Upper lobe of left lung (tissue), 6 donors: ENCODE data around the gene TSPYL1. TPM values are rescaled to one million over a fixed set of nuclear protein-coding genes. Genes with fewer than 3 reads are reported as not detected.

ENCODE experiments used
- ATAC-seq, 2 donors: fragments of 200-7000 bp; cut with Tn5 transposase; one replicate each; pipeline ENCODE4 v1.9.1; 2022; ENCODE audit warnings: mild to moderate bottlenecking in 2 of 2, moderate library complexity in 2 of 2; ENCODE audit not compliant: low FRiP score in 2 of 2
- DNase-seq, 2 donors: peaks; one replicate each; pipeline ENCODE4 v3.0.0-alpha.2; 2019 to 2020
- H3K27ac ChIP-seq, 4 donors: fragments of 200-600 bp; sonication (generic); one replicate each; pipeline ENCODE4 v1.5.1; 2016 to 2019
- H3K27me3 ChIP-seq, 4 donors: fragments of 200-600 bp; sonication (generic); one replicate each; pipeline ENCODE4 v1.5.1; 2017 to 2019
- H3K36me3 ChIP-seq, 4 donors: fragments of 200-600 bp; sonication (generic); one replicate each; pipeline ENCODE4 v1.5.1; 2016 to 2019
- H3K4me1 ChIP-seq, 4 donors: fragments of 200-600 bp; sonication (generic); one replicate each; pipeline ENCODE4 v1.5.1; 2018 to 2019
- H3K4me3 ChIP-seq, 4 donors: fragments of 200-600 bp; sonication (generic); one replicate each; pipeline ENCODE4 v1.5.1; 2017 to 2019; ENCODE audit warnings: mild to moderate bottlenecking in 2 of 4, moderate library complexity in 1 of 4
- H3K9me3 ChIP-seq, 4 donors: fragments of 200-600 bp; sonication (generic); one replicate each; pipeline ENCODE4 v1.5.1; 2018 to 2019
- EP300 ChIP-seq, 4 donors: sonication (generic); formaldehyde crosslinking; IDR thresholded peaks; one replicate each; pipeline ENCODE4 v1.5.1; 2017; ENCODE audit warnings: antibody characterized with exemption in 4 of 4, control low read depth in 2 of 4
- POLR2A ChIP-seq, 4 donors: fragments of 450-650 bp; IDR thresholded peaks; one replicate each; pipeline ENCODE4 v1.5.1; 2016 to 2017; ENCODE audit warnings: antibody characterized with exemption in 4 of 4, mild to moderate bottlenecking in 2 of 4
- POLR2AphosphoS5 ChIP-seq, 2 donors: sonication (generic); formaldehyde crosslinking; IDR thresholded peaks; one replicate each; pipeline ENCODE4 v1.5.1; 2017; ENCODE audit warnings: antibody characterized with exemption in 2 of 2
- WGBS, 2 donors: methylation state at CpG; one replicate each; pipeline ENCODE4 v1.1.5; 2017 to 2018; 5-methylcytosine and 5-hydroxymethylcytosine counted together
- total RNA-seq, 6 donors: library from RNA; depleted of rRNA in 4 of 6; stranded (reverse); fragments of >200 nt in 4 of 6; gene quantifications; one replicate each; pipeline versions ENCODE4 v1.1.0 to v1.2.1, GENCODE V29; 2016 to 2021
- TF ChIP-seq, protein P1 (sequence below), 6 experiments: fragments of 450-650 bp in 4 of 6; fragments of 200-600 bp in 2 of 6; sonication (generic) in 2 of 6; IDR thresholded peaks; one replicate each; pipeline ENCODE4 v1.5.1; 2016 to 2019; ENCODE audit warnings: antibody characterized with exemption in 6 of 6
- donor health status: DM: no; HTN: no; CAD: no; lungs with moderate emphysema.
- donor health status: DM: no; HTN: yes; CAD: no; lungs with severe emphysema.

The TSPYL1 gene
- total RNA-seq, 6 donors from 2014 or later, result 33.5 to 83.6 (median 64.9) TPM

DNA sequence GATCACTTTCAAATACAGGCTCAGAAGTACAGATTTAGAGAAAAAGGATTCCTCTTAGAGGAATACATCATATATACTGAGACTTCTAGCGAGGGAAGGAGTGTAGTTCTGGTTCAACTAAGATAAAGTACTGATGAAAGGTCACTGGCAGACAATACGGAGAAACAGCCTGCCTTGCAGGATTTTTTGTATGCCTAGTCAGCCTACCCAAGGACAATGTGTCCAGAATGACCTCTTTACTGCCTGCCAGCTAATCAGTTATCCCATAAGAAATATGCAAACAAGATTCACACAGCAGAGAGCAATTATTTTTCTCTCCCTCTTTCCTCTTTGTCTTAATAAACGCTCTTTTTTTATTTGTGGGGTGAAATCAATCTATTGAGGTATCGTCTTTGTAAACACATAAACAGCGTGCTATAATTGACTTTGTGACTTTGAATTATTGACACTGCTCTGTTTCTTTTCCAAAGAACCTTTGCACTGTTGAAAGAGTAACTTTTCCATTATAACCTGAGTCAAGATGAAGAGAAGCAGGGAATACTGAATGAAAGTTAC, 24.4 kb downstream of the TSPYL1 start:
- Histone ChIP-seq H3K27ac (no peak overlapping the region), H3K9me3 (no peaks in the 10 kb centered on the region), H3K4me1 (peaks cover 35 to 42% (median 40%) of the 10 kb centered on the region in 4 donors), H3K4me3 (no peak overlapping the region), H3K27me3 (no peaks in the 10 kb centered on the region), H3K36me3 (no peaks in the 10 kb centered on the region)
- WGBS, 2 donors, result 62 to 74% methylated on average over 5 of the region's 5 CpGs
- no peak for DNase-seq
- TF ChIP-seq, protein P1, sequence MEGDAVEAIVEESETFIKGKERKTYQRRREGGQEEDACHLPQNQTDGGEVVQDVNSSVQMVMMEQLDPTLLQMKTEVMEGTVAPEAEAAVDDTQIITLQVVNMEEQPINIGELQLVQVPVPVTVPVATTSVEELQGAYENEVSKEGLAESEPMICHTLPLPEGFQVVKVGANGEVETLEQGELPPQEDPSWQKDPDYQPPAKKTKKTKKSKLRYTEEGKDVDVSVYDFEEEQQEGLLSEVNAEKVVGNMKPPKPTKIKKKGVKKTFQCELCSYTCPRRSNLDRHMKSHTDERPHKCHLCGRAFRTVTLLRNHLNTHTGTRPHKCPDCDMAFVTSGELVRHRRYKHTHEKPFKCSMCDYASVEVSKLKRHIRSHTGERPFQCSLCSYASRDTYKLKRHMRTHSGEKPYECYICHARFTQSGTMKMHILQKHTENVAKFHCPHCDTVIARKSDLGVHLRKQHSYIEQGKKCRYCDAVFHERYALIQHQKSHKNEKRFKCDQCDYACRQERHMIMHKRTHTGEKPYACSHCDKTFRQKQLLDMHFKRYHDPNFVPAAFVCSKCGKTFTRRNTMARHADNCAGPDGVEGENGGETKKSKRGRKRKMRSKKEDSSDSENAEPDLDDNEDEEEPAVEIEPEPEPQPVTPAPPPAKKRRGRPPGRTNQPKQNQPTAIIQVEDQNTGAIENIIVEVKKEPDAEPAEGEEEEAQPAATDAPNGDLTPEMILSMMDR (IDR thresholded peaks at IDR 0.05), result no peak
- TF ChIP-seq EP300 (IDR thresholded peaks at IDR 0.05) (no peak), POLR2A (IDR thresholded peaks at IDR 0.05) (no peak), POLR2AphosphoS5 (IDR thresholded peaks at IDR 0.05) (no peak)
- no peak for ATAC-seq

- Histone ChIP-seq H3K36me3 (no peaks in the 10 kb centered on the region), H3K27me3 (no peaks in the 10 kb centered on the region), H3K9me3 (no peaks in the 10 kb centered on the region), H3K27ac (peak overlapping the region; percentile 87 to 93 (median 92)), H3K4me3 (peak overlapping the region; percentile 84 to 98 (median 92)), H3K4me1 (peaks cover 41 to 49% (median 44%) of the 10 kb centered on the region in 4 donors)
- 15 to 22% methylated on average over 4 of the region's 4 CpGs for WGBS, 2 donors
- DNase-seq (no peak), ATAC-seq (no peak)
- TF ChIP-seq, protein P1 (IDR thresholded peaks at IDR 0.05), result no peak
- TF ChIP-seq POLR2AphosphoS5 (IDR thresholded peaks at IDR 0.05), result no peak
- TF ChIP-seq POLR2A (IDR thresholded peaks at IDR 0.05), result no peak
- no peak for TF ChIP-seq EP300 (IDR thresholded peaks at IDR 0.05)
Observed at GRCh38 chr6:116254297-116255056, 25.3 kb downstream of the TSPYL1 start.

DNA sequence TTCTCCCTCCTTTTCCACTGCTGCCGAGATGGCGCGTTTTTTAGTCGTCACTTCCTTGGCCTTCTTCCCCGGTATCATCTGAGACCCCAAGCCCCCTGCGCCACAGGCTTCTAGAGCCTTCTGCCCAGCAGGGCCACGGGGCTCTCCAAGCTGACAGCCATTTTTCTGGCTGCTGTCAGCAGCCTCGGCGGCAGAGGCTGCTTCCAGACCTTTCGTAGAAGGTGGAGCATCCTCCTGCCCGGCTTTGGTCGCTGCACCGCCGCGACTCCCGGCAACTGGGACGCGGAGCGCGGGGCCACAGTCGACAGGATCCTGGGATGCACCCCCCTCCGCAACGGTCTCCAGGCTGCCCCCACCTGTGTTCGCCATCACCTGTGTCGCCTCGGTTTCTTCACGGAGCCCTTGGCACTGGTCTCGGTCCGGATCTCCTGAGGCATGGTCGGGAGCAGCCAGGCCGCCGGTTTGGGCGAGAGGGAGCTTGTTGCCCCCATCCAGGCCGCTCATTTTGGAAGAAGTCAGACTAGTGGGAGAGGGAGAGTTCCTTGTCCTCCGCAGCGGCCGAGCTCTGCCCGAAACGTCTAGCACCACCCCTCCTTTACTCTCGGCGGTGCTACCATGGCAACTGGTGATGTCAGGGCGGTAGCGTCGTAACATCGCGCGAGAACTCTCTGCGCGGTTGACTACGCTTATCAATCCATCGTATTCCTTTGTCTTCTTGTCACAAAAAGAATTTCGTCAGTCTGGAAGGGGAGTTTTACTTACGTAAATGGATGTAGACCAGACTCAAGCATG, 26.0 kb downstream of the TSPYL1 start, which contains the start of gene TSPYL4:
TSS of gene TSPYL4 (minus strand) at position 571 of the 792 bp plus-strand sequence. CDS start at position 504, 67 bp downstream.
- Histone ChIP-seq H3K4me1 (peaks cover 43 to 54% (median 45%) of the 10 kb centered on the region in 4 donors), H3K27ac (peak within 1 kb of the TSS; percentile 87 to 93 (median 92)), H3K4me3 (peak within 1 kb of the TSS; percentile 84 to 98 (median 92)), H3K36me3 (no peaks in the 10 kb centered on the region), H3K9me3 (no peaks in the 10 kb centered on the region), H3K27me3 (no peaks in the 10 kb centered on the region)
- WGBS, 2 donors, result 0 to 1% methylated on average over 10 to 49 of the region's 53 CpGs
- DNase-seq, result peak; percentile 89 to 95
- ATAC-seq, result peak; percentile 98 to 99
- TF ChIP-seq POLR2AphosphoS5 (IDR thresholded peaks at IDR 0.05) (peak; percentile 86 to 91), EP300 (IDR thresholded peaks at IDR 0.05) (no peak), POLR2A (IDR thresholded peaks at IDR 0.05) (peak in 2 of 4 donors; percentile 77 to 87)
- TF ChIP-seq, protein P1 (IDR thresholded peaks at IDR 0.05), result peak in 1 of 6 experiments; percentile 7

GRCh38 chr6:116253188-116253504, 26.6 kb downstream of the TSPYL1 start:
- ATAC-seq (no peak), DNase-seq (no peak)
- peaks cover 43 to 54% (median 45%) of the 10 kb centered on the region in 4 donors for H3K4me1 ChIP-seq
- no peak for TF ChIP-seq POLR2AphosphoS5 (IDR thresholded peaks at IDR 0.05)
- no peak for TF ChIP-seq EP300 (IDR thresholded peaks at IDR 0.05)
- TF ChIP-seq, protein P1 (IDR thresholded peaks at IDR 0.05), result no peak
- no peak for TF ChIP-seq POLR2A (IDR thresholded peaks at IDR 0.05)
- no peaks in the 10 kb centered on the region for H3K27me3 ChIP-seq
- WGBS, 2 donors, result 33 to 40% methylated on average over 11 of the region's 11 CpGs
- peak overlapping the region; percentile 87 to 93 (median 92) for H3K27ac ChIP-seq
- H3K4me3 ChIP-seq, result peak overlapping the region; percentile 84 to 98 (median 92)
- H3K36me3 ChIP-seq, result no peaks in the 10 kb centered on the region
- H3K9me3 ChIP-seq, result no peaks in the 10 kb centered on the region
